Heart right ventricle (tissue), 16 donors: Measurements from ENCODE around the gene CASQ2. TPM values are rescaled to one million over a fixed set of nuclear protein-coding genes. Genes with fewer than 3 reads are reported as not detected.
A peak's percentile ranks its signal among the peaks of the same experiment; 100 is the strongest.
"Not testable (repeated sequence)": the region's sequence is repeated elsewhere in the genome, so short reads cannot be mapped to it uniquely, and the experiment has no call there.

Experiments
- ATAC-seq, 8 donors: fragments of 200-7000 bp; cut with Tn5 transposase; one replicate each; pipeline ENCODE4 v1.9.1; 2020; ENCODE audit warnings: mild to moderate bottlenecking in 8 of 8, moderate library complexity in 8 of 8, moderate number of reproducible peaks in 1 of 8
- DNase-seq, 2 donors: peaks; one replicate each; pipeline ENCODE4 v3.0.0-alpha.2; 2020
- H3K27ac ChIP-seq, 10 donors: fragments of 200-600 bp; sonication (generic) in 2 of 10; one replicate each; pipeline versions ENCODE4 v1.5.0 to v1.8.0; 2020 to 2022; ENCODE audit warnings: mild to moderate bottlenecking in 3 of 10
- H3K27me3 ChIP-seq, 7 donors: fragments of 200-600 bp; one replicate each; pipeline ENCODE4 v1.8.0; 2021 to 2022; ENCODE audit warnings: mild to moderate bottlenecking in 2 of 7
- H3K36me3 ChIP-seq, 9 donors: fragments of 200-600 bp; sonication (generic) in 1 of 9; one replicate each; pipeline versions ENCODE4 v1.5.0 to v1.8.0; 2020 to 2022; ENCODE audit warnings: mild to moderate bottlenecking in 2 of 9
- H3K4me1 ChIP-seq, 9 donors: fragments of 200-600 bp; sonication (generic) in 1 of 9; one replicate each; pipeline versions ENCODE4 v1.5.0 to v1.8.0; 2020 to 2022; ENCODE audit warnings: mild to moderate bottlenecking in 4 of 9
- H3K4me3 ChIP-seq, 10 donors: fragments of 200-600 bp; sonication (generic) in 2 of 10; one replicate each; pipeline versions ENCODE4 v1.5.0 to v1.8.0; 2020 to 2022; ENCODE audit warnings: mild to moderate bottlenecking in 7 of 10, moderate library complexity in 2 of 10
- H3K9me3 ChIP-seq, 11 donors: fragments of 200-600 bp in 10 of 11; sonication (generic) in 2 of 11; one replicate each; pipeline versions ENCODE4 v1.5.0 to v1.8.0; 2013 to 2022; ENCODE audit warnings: mild to moderate bottlenecking in 2 of 11, control low read depth in 1 of 11, moderate library complexity in 1 of 11
- CTCF ChIP-seq, 9 donors: fragments of 200-600 bp; sonication (generic) in 2 of 9; IDR thresholded peaks; one replicate each; pipeline versions ENCODE4 v1.5.0 to v1.8.0; 2021 to 2022; ENCODE audit warnings: antibody characterized with exemption in 9 of 9, mild to moderate bottlenecking in 5 of 9, moderate library complexity in 1 of 9
- WGBS, 2 donors: extraction: QIAGEN DNeasy Blood & Tissue Kit; methylation state at CpG; one replicate each; pipeline ENCODE4 v1.1.7; 2013; ENCODE audit warnings: inconsistent platforms in 1 of 2; 5-methylcytosine and 5-hydroxymethylcytosine counted together
- intact Hi-C, 10 donors: fragments of 100-400 bp; cut with DNase I; formaldehyde crosslinking; loops; one replicate each; pipeline versions ENCODE4 v1.11.1 to v1.14.2; 2022
- polyA plus RNA-seq, 2 donors: library from polyadenylated mRNA; stranded (reverse); fragments of 200-250 nt; gene quantifications; one replicate each; pipeline ENCODE4 v1.2.3, GENCODE V29; 2013
- total RNA-seq, 10 donors: library from RNA; stranded (reverse); fragmentation: NEBNext Ultra II Directional in 3 of 10; extraction: Animal tissue kit (Norgen Biotek cat#: 25700) in 3 of 10; gene quantifications; one replicate each; pipeline versions ENCODE4 v1.2.1 to v1.2.4, GENCODE V29; 2021 to 2023
- donor health status: Arrhythmogenic right ventricular cardiomyopathy.
- donor health status: ischemic (EF 13 %, LVEDD 7.1; RV severe dilation, severe dysfunction).
- donor health status: healthy with polysubstance abuse.
- donor health status: DM: no; HTN: yes; CAD: no.
- donor health status: DM: no; HTN: no; CAD: no.
- donor health status: ischemic (EF 25% LVEDD 6.9; RV normal size, moderate dysfunction).
- donor health status: ischemic (EF 25% LVEDD 5.7; RV mildly dilated, moderate dysfunction).
- donor health status: healthy.
- donor health status: DM: yes; HTN: yes; CAD: no.
- donor health status: Ischemic cardiomyopathy.
- donor health status: ischemic (EF 35%, LVEDD 5.7; RV mildly dilated, moderate dysfunction).
- donor health status: nonischemic (EF 11% LVEDD 7.7; RV severe dilation, severe dysfunction).
- donor health status: DM: yes; HTN: yes; CAD: no.
- donor health status: PGD.
- donor health status: ischemic (EF 29% LVEDD 5.4; RV normal size, mild dysfunction).
- donor health status: nonischemic (EF 23%, LVEDD 6.1; RV moderate dilation, normal function).

CASQ2 gene
- total and polyA plus RNA-seq, 12 donors: 443 to 1,698 (median 1,186) TPM

- Histone ChIP-seq H3K36me3 (no peaks in the 10 kb centered on the region), H3K27ac (no peak overlapping the region), H3K4me1 (peaks cover 0 to 12% (median 0%) of the 10 kb centered on the region in 9 donors), H3K27me3 (peaks cover 0 to 11% (median 0%) of the 10 kb centered on the region in 7 donors), H3K9me3 (peaks cover 0 to 9% (median 0%) of the 10 kb centered on the region in 11 donors), H3K4me3 (no peak overlapping the region)
- WGBS, 2 donors: 64 to 70% methylated on average over 1 of the region's 1 CpG
- ATAC-seq: peak in 6 of 8 donors; percentile 17 to 57 (median 52)
- intact Hi-C loops: no loop called here
- no peak for DNase-seq
- TF ChIP-seq CTCF (IDR thresholded peaks at IDR 0.05): no peak
Observed at GRCh38 chr1:115782571-115783281, 14.2 kb upstream of the CASQ2 start.

GRCh38 chr1:115781851-115782250, 13.3 kb upstream of the CASQ2 start:
- Histone ChIP-seq H3K4me3 (no peak overlapping the region), H3K9me3 (peaks cover 0 to under 1% (median 0%) of the 10 kb centered on the region in 11 donors), H3K36me3 (no peaks in the 10 kb centered on the region), H3K27ac (no peak overlapping the region), H3K4me1 (peaks cover 0 to 12% (median 0%) of the 10 kb centered on the region in 9 donors), H3K27me3 (peaks cover 0 to 16% (median 0%) of the 10 kb centered on the region in 7 donors)
- no peak for DNase-seq
- no peak for ATAC-seq
- intact Hi-C loops: no loop called here
- 94 to 95% methylated on average over 3 of the region's 3 CpGs for WGBS, 2 donors
- no peak for TF ChIP-seq CTCF (IDR thresholded peaks at IDR 0.05)

- WGBS, 2 donors: 96 to 97% methylated on average over 1 of the region's 1 CpG
- Histone ChIP-seq H3K36me3 (no peaks in the 10 kb centered on the region), H3K4me1 (peaks cover 0 to 12% (median 0%) of the 10 kb centered on the region in 9 donors), H3K27ac (no peak overlapping the region), H3K9me3 (no peaks in the 10 kb centered on the region), H3K4me3 (no peak overlapping the region), H3K27me3 (peaks cover 0 to 16% (median 0%) of the 10 kb centered on the region in 7 donors)
- intact Hi-C loops: no loop called here
- no peak for TF ChIP-seq CTCF (IDR thresholded peaks at IDR 0.05)
- ATAC-seq: no peak
- DNase-seq: no peak
Observed at GRCh38 chr1:115781343-115781742, 12.8 kb upstream of the CASQ2 start.

- not testable (repeated sequence) for DNase-seq
Observed at GRCh38 chr1:115780655-115781054, 12.1 kb upstream of the CASQ2 start.

GRCh38 chr1:115779075-115779474, 10.6 kb upstream of the CASQ2 start:
- H3K27ac ChIP-seq, H3K9me3 ChIP-seq, H3K36me3 ChIP-seq, H3K4me3 ChIP-seq, intact Hi-C loops, DNase-seq, ATAC-seq: not testable (repeated sequence)
- peaks cover 0 to 12% (median 0%) of the 10 kb centered on the region in 9 donors for H3K4me1 ChIP-seq
- 100% methylated on average over 1 of the region's 1 CpG for WGBS, 2 donors
- peaks cover 0 to 16% (median 0%) of the 10 kb centered on the region in 7 donors for H3K27me3 ChIP-seq

More at GRCh38 chr1:115780655-115781054, 12.1 kb upstream of the CASQ2 start:
- intact Hi-C loops, H3K4me3 ChIP-seq, ATAC-seq, H3K27ac ChIP-seq, H3K36me3 ChIP-seq, H3K9me3 ChIP-seq: not testable (repeated sequence)
- peaks cover 0 to 16% (median 0%) of the 10 kb centered on the region in 7 donors for H3K27me3 ChIP-seq
- H3K4me1 ChIP-seq: peaks cover 0 to 12% (median 0%) of the 10 kb centered on the region in 9 donors
- 81 to 82% methylated on average over 2 of the region's 2 CpGs for WGBS, 2 donors
